ENCODE results near the gene PPP3CA.

DNA sequence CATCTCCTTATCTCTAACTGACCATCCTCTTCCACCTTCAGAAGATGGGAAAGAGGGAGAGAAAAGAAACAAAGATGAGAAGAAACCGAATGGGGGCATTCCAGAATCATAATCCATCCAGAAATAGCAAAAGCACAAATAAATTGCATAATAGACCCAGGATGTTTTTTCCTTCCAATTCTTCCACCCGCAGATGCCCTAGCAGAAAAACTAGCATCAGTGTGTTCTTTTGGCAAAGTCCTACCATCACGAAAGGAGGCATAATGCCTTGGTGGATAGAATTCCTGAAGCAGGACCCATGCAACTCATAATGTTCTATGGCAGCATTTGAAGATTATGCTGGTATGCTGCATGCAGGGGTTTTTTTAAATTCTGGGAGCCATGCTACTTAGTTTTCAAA is 279.2 kb downstream of the PPP3CA start:
- TF ChIP-seq, protein P1, sequence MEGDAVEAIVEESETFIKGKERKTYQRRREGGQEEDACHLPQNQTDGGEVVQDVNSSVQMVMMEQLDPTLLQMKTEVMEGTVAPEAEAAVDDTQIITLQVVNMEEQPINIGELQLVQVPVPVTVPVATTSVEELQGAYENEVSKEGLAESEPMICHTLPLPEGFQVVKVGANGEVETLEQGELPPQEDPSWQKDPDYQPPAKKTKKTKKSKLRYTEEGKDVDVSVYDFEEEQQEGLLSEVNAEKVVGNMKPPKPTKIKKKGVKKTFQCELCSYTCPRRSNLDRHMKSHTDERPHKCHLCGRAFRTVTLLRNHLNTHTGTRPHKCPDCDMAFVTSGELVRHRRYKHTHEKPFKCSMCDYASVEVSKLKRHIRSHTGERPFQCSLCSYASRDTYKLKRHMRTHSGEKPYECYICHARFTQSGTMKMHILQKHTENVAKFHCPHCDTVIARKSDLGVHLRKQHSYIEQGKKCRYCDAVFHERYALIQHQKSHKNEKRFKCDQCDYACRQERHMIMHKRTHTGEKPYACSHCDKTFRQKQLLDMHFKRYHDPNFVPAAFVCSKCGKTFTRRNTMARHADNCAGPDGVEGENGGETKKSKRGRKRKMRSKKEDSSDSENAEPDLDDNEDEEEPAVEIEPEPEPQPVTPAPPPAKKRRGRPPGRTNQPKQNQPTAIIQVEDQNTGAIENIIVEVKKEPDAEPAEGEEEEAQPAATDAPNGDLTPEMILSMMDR (conservative IDR thresholded peaks at IDR 0.05; ENCODE audit: low read depth, low read length), result no peak
- no peak for TF ChIP-seq EZH2 (IDR thresholded peaks at IDR 0.05; ENCODE audit: borderline replicate concordance, low read depth, low read length, poor library complexity, severe bottlenecking)

Data from A673 (cell line).